ENCODE data around the gene KIFAP3.
"Not testable (repeated sequence)": the region's sequence is repeated elsewhere in the genome, so short reads cannot be mapped to it uniquely, and the experiment has no call there.

KIFAP3 gene

DNA sequence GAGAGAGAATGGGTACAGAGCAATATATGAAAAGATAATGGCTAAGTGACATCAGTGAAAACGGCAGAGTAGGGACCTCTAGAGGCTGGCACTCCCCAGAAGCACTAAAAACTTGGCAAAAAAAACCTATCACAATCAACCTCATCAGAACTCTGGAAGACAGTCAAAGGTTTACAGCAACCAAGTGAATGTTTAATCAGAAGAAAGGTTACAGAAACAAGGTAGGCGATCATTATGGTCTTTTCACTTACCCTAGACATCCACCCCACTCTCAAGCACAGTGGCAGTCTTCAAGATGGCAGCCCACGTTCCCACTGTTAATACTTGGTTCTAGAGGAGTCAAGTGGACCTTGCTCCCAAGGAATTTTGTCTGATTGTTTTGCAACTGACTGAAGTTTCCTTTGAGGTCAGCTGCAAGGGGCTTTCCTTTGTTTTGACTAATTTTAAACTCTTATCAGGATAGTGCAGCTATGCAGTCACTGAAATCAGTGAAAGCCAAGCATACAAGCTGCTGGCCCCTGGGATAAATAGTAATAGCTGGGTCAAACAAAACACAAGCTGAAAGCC, 7.2 kb downstream of the KIFAP3 start:
- no peak overlapping the region for H2AFZ ChIP-seq (ENCODE audit: low read depth, low read length, severe bottlenecking)
- H3K27me3 ChIP-seq (ENCODE audit: low read length): no peaks in the 10 kb centered on the region
- H3F3A ChIP-seq (ENCODE audit: insufficient read depth): no peaks in the 10 kb centered on the region
- no peak overlapping the region for H3K27ac ChIP-seq (ENCODE audit: low read depth, low read length)
- no peak overlapping the region for H3K4me2 ChIP-seq (ENCODE audit: low read depth, low read length, poor library complexity, severe bottlenecking)
- no peak overlapping the region for H3K4me3 ChIP-seq (ENCODE audit: insufficient read depth, low read length, poor library complexity, severe bottlenecking)
- H3K79me2 ChIP-seq (ENCODE audit: insufficient read depth, low read length): no peaks in the 10 kb centered on the region
- no peak overlapping the region for H3K9ac ChIP-seq (ENCODE audit: low read length)
- H4K20me1 ChIP-seq (ENCODE audit: low read depth, low read length): no peaks in the 10 kb centered on the region
- no peaks in the 10 kb centered on the region for H3K36me3 ChIP-seq (ENCODE audit: low read length)
- H3K9me2 ChIP-seq (replicated peaks; ENCODE audit: insufficient read depth, low read length): no peaks in the 10 kb centered on the region
- no peak for TF ChIP-seq EZH2phosphoT487 (conservative IDR thresholded peaks at IDR 0.05; ENCODE audit: low read length)
- TF ChIP-seq, protein P1, sequence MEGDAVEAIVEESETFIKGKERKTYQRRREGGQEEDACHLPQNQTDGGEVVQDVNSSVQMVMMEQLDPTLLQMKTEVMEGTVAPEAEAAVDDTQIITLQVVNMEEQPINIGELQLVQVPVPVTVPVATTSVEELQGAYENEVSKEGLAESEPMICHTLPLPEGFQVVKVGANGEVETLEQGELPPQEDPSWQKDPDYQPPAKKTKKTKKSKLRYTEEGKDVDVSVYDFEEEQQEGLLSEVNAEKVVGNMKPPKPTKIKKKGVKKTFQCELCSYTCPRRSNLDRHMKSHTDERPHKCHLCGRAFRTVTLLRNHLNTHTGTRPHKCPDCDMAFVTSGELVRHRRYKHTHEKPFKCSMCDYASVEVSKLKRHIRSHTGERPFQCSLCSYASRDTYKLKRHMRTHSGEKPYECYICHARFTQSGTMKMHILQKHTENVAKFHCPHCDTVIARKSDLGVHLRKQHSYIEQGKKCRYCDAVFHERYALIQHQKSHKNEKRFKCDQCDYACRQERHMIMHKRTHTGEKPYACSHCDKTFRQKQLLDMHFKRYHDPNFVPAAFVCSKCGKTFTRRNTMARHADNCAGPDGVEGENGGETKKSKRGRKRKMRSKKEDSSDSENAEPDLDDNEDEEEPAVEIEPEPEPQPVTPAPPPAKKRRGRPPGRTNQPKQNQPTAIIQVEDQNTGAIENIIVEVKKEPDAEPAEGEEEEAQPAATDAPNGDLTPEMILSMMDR (IDR thresholded peaks at IDR 0.05; ENCODE audit: insufficient read depth, low read length, poor library complexity, severe bottlenecking): no peak
- no peaks in the 10 kb centered on the region for H3K9me3 ChIP-seq (ENCODE audit: insufficient read depth, low read length)

DNA sequence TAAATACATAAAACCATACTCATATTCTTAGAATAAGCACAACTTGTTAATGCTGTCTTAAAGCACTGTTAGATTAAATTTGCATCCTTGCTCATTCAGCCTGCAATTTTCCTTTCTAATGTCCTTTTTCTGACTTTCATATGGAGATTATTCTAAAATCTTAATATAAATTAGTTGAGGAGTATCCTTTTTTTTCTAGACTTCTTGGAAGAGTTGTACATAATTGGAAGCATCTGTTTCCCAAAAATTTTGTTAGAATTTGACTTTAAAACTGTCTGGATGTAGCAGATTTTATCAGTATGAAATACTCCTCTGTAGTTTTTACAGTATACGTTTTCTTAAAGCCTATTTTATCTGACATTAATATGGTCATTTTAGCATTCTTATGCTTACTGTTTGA, 9.7 kb downstream of the KIFAP3 start:
- Histone ChIP-seq H4K20me1 (ENCODE audit: low read depth, low read length) (no peaks in the 10 kb centered on the region), H3K27ac (ENCODE audit: low read depth, low read length) (no peak overlapping the region), H3K27me3 (ENCODE audit: low read length) (no peaks in the 10 kb centered on the region), H3K9ac (ENCODE audit: low read length) (no peak overlapping the region), H3K4me2 (ENCODE audit: low read depth, low read length, poor library complexity, severe bottlenecking) (no peak overlapping the region), H3K79me2 (ENCODE audit: insufficient read depth, low read length) (no peaks in the 10 kb centered on the region), H3K9me2 (replicated peaks; ENCODE audit: insufficient read depth, low read length) (no peaks in the 10 kb centered on the region), H3K9me3 (ENCODE audit: insufficient read depth, low read length) (no peaks in the 10 kb centered on the region), H3K36me3 (ENCODE audit: low read length) (no peaks in the 10 kb centered on the region), H3F3A (ENCODE audit: insufficient read depth) (no peaks in the 10 kb centered on the region), H3K4me3 (ENCODE audit: insufficient read depth, low read length, poor library complexity, severe bottlenecking) (no peak overlapping the region), H2AFZ (ENCODE audit: low read depth, low read length, severe bottlenecking) (no peak overlapping the region)
- TF ChIP-seq, protein P1 (IDR thresholded peaks at IDR 0.05; ENCODE audit: insufficient read depth, low read length, poor library complexity, severe bottlenecking): no peak
- no peak for TF ChIP-seq EZH2phosphoT487 (conservative IDR thresholded peaks at IDR 0.05; ENCODE audit: low read length)

DNA sequence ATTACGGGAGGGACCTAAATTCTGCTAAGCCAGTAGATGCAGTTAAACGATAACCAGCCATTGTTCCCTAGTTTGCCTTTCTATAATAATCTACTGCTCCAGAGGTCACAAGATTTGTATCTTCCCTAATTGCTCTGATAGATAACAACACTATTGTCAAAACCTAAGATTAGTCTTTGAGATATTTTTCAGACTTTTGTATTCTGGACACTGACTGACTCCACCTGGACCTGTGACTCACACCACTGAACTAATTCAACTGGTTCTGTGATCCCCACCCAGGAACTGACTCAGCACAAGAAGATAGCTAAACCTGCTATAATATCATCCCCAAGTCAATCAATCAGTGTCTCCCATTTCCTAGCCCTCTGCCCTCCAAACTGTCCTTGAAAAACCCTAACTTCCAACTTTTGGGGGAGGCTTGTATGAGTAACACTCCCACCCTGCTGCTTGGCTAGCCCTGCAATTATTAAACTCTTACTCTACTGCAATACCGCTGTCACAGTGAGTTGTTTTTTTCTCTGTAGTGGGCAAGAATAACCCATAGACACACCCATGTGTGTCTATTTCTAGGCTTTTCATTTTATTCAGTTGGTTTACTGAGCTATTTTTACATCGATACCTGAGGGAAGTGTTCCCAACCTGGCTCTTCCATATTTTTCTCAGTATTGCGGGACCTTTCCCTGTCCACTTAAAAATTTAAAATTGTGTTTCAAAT, 11.2 kb downstream of the KIFAP3 start:
- no peaks in the 10 kb centered on the region for H3K27me3 ChIP-seq (ENCODE audit: low read length)
- no peak overlapping the region for H2AFZ ChIP-seq (ENCODE audit: low read depth, low read length, severe bottlenecking)
- H3K27ac ChIP-seq (ENCODE audit: low read depth, low read length): no peak overlapping the region
- H3K4me3 ChIP-seq (ENCODE audit: insufficient read depth, low read length, poor library complexity, severe bottlenecking): no peak overlapping the region
- no peaks in the 10 kb centered on the region for H3K9me2 ChIP-seq (replicated peaks; ENCODE audit: insufficient read depth, low read length)
- no peak for TF ChIP-seq EZH2phosphoT487 (conservative IDR thresholded peaks at IDR 0.05; ENCODE audit: low read length)
- TF ChIP-seq, protein P1 (IDR thresholded peaks at IDR 0.05; ENCODE audit: insufficient read depth, low read length, poor library complexity, severe bottlenecking): no peak
- no peaks in the 10 kb centered on the region for H3K9me3 ChIP-seq (ENCODE audit: insufficient read depth, low read length)
- no peaks in the 10 kb centered on the region for H3F3A ChIP-seq (ENCODE audit: insufficient read depth)
- H3K36me3 ChIP-seq (ENCODE audit: low read length): no peaks in the 10 kb centered on the region
- no peaks in the 10 kb centered on the region for H4K20me1 ChIP-seq (ENCODE audit: low read depth, low read length)
- no peak overlapping the region for H3K9ac ChIP-seq (ENCODE audit: low read length)
- no peak overlapping the region for H3K4me2 ChIP-seq (ENCODE audit: low read depth, low read length, poor library complexity, severe bottlenecking)
- no peaks in the 10 kb centered on the region for H3K79me2 ChIP-seq (ENCODE audit: insufficient read depth, low read length)

DNA sequence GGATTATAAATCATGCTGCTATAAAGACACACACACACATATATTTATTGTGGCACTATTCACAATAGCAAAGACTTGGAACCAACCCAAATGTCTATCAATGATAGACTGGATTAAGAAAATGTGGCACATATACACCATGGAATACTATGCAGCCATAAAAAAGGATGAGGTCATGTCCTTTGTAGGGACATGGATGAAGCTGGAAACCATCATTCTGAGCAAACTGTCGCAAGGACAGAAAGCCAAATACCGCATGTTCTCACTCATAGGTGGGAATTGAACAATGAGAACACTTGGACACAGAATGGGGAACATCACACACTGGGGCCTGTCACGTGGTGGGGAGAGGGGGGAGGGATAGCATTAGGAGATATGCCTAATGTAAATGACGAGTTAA, 12.8 kb downstream of the KIFAP3 start:
- H3K4me3 ChIP-seq (ENCODE audit: insufficient read depth, low read length, poor library complexity, severe bottlenecking); H3K27ac ChIP-seq (ENCODE audit: low read depth, low read length); H3K9ac ChIP-seq (ENCODE audit: low read length); H3K4me2 ChIP-seq (ENCODE audit: low read depth, low read length, poor library complexity, severe bottlenecking); H3K79me2 ChIP-seq (ENCODE audit: insufficient read depth, low read length); H3K9me3 ChIP-seq (ENCODE audit: insufficient read depth, low read length); H3K36me3 ChIP-seq (ENCODE audit: low read length); H2AFZ ChIP-seq (ENCODE audit: low read depth, low read length, severe bottlenecking); H4K20me1 ChIP-seq (ENCODE audit: low read depth, low read length); H3K27me3 ChIP-seq (ENCODE audit: low read length); H3F3A ChIP-seq (ENCODE audit: insufficient read depth); H3K9me2 ChIP-seq (replicated peaks; ENCODE audit: insufficient read depth, low read length): not testable (repeated sequence)

DNA sequence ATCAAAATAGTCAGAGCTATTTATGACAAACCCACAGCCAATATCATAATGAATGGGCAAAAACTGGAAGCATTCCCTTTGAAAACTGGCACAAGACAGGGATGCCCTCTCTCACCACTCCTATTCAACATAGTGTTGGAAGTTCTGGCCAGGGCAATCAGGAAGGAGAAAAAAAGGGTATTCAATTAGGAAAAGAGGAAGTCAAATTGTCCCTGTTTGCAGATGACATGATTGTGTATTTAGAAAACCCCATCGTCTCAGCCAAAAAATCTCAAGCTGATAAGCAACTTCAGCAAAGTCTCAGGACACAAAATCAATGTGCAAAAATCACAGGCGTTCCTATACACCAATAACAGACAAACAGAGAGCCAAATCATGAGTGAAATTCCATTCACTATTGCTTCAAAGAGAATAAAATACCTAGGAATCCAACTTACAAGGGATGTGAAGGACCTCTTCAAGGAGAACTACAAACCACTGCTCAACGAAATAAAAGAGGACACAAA, 14.4 kb downstream of the KIFAP3 start:
- not testable (repeated sequence) for H3K36me3 ChIP-seq (ENCODE audit: low read length); H3K27me3 ChIP-seq (ENCODE audit: low read length); H4K20me1 ChIP-seq (ENCODE audit: low read depth, low read length); H3K27ac ChIP-seq (ENCODE audit: low read depth, low read length); H3K9me2 ChIP-seq (replicated peaks; ENCODE audit: insufficient read depth, low read length); H3K79me2 ChIP-seq (ENCODE audit: insufficient read depth, low read length); H3K4me2 ChIP-seq (ENCODE audit: low read depth, low read length, poor library complexity, severe bottlenecking); H2AFZ ChIP-seq (ENCODE audit: low read depth, low read length, severe bottlenecking); H3F3A ChIP-seq (ENCODE audit: insufficient read depth); H3K9me3 ChIP-seq (ENCODE audit: insufficient read depth, low read length); H3K4me3 ChIP-seq (ENCODE audit: insufficient read depth, low read length, poor library complexity, severe bottlenecking); H3K9ac ChIP-seq (ENCODE audit: low read length)

Data from SU-DHL-6 (cell line).